Erythroblast (primary cell): ENCODE data around the gene PDCD1LG2.

Experiments used
- GATA1 ChIP-seq: IDR thresholded peaks from 2 replicates; pipeline ENCODE4 v1.6.1; 2011; ENCODE audit warnings: low read depth, mild to moderate bottlenecking, control low read depth, low read length, moderate library complexity
- POLR2A ChIP-seq: IDR thresholded peaks from 2 replicates; pipeline ENCODE4 v1.6.1; 2011; ENCODE audit warnings: mild to moderate bottlenecking, low read length

DNA sequence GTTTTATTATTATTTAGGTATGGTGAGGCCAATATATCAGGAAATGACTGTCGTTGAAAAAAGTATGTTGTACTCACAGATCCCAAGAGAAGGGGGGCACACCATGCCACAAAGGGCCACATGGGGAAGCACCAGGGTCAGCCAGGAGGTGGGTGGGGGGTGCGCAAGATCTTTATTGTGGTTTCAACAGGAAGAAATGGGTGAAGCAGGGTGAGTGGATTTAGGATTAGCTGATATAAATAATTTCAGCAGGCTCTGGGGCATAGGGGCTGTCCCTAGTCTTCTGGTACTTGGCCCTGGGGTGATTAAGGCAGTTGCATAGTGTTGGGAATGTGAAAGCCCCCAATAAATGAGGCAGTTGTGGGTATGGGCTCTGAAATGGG lies 8.6 kb downstream of the PDCD1LG2 start:
- no peak for TF ChIP-seq POLR2A
- TF ChIP-seq GATA1: no peak
